Breast epithelium (tissue), 3 donors: Measurements from ENCODE around the gene MDK.

ENCODE experiments used
- POLR2AphosphoS5 ChIP-seq, 3 donors: sonication (generic); formaldehyde crosslinking; IDR thresholded peaks; one replicate each; pipeline ENCODE4 v1.6.1; 2017; ENCODE audit warnings: antibody characterized with exemption in 3 of 3
- TF ChIP-seq, protein P1 (sequence below), 3 donors: fragments of 450-650 bp; IDR thresholded peaks; one replicate each; pipeline ENCODE4 v1.5.1; 2016 to 2017; ENCODE audit warnings: antibody characterized with exemption in 3 of 3, mild to moderate bottlenecking in 3 of 3, moderate library complexity in 3 of 3

DNA sequence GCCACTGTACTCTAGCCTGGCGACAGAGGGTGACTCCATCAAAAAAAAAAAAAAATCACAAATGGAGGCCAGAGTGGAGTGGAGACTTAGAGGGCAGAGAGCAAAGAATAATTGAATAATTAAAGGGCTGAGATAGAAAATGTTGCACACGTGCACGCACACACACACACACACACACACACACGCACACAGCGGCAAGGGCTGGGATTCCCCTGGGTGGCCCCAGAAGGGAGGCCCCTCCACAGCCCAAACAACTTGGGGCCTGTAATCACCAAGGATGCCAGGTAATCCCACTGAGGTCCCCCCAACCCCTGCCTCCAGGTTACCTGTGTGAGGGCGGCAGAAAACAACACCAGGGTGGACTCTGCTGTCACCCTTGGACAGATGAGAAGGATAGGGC is 46.2 kb upstream of the MDK start:
- TF ChIP-seq POLR2AphosphoS5 (IDR thresholded peaks at IDR 0.05), result no peak
- TF ChIP-seq, protein P1, sequence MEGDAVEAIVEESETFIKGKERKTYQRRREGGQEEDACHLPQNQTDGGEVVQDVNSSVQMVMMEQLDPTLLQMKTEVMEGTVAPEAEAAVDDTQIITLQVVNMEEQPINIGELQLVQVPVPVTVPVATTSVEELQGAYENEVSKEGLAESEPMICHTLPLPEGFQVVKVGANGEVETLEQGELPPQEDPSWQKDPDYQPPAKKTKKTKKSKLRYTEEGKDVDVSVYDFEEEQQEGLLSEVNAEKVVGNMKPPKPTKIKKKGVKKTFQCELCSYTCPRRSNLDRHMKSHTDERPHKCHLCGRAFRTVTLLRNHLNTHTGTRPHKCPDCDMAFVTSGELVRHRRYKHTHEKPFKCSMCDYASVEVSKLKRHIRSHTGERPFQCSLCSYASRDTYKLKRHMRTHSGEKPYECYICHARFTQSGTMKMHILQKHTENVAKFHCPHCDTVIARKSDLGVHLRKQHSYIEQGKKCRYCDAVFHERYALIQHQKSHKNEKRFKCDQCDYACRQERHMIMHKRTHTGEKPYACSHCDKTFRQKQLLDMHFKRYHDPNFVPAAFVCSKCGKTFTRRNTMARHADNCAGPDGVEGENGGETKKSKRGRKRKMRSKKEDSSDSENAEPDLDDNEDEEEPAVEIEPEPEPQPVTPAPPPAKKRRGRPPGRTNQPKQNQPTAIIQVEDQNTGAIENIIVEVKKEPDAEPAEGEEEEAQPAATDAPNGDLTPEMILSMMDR (IDR thresholded peaks at IDR 0.05), result no peak
